Activated CD4-positive, alpha-beta memory T cell treated with anti-CD3 and anti-CD28 coated beads, Interleukin-2, amount 10 ng/mL, durations not matched to agents 7 days and 5 days (primary cell): ENCODE results near the gene TNNI2. TPM values are rescaled to one million over a fixed set of nuclear protein-coding genes. Genes with fewer than 3 reads are reported as not detected.
"Not testable (repeated sequence)": the region's sequence is repeated elsewhere in the genome, so short reads cannot be mapped to it uniquely, and the experiment has no call there.

Source experiments
- CTCF ChIA-PET: fragments of 350-600 bp; sonication (Branson Sonifier 250); formaldehyde crosslinking; loops from one replicate; lab custom pipeline; 2021; ENCODE audit warnings: antibody characterized with exemption, inconsistent platforms; lab: Charles Lee
- POLR2A ChIA-PET: fragments of 350-600 bp; sonication (Branson Sonifier 250); formaldehyde crosslinking; loops from one replicate; lab custom pipeline; 2021; ENCODE audit warnings: antibody characterized with exemption; lab: Charles Lee
- DNase-seq: peaks from one replicate; pipeline ENCODE4 v3.0.0-alpha.2; 2020
- H3K27ac Mint-ChIP-seq: one replicate; pipeline ENCODE4 v1.8.0; 2021; ENCODE audit warnings: mild to moderate bottlenecking, mixed read lengths
- H3K27me3 Mint-ChIP-seq: one replicate; pipeline ENCODE4 v1.8.0; 2021; ENCODE audit warnings: mixed read lengths
- H3K36me3 Mint-ChIP-seq: one replicate; pipeline ENCODE4 v1.8.0; 2021; ENCODE audit warnings: low read depth, mixed read lengths
- H3K4me1 Mint-ChIP-seq: one replicate; pipeline ENCODE4 v1.8.0; 2021; ENCODE audit warnings: mixed read lengths
- H3K4me3 Mint-ChIP-seq: one replicate; pipeline ENCODE4 v1.8.0; 2021; ENCODE audit warnings: mild to moderate bottlenecking, mixed read lengths
- H3K9me3 Mint-ChIP-seq: one replicate; pipeline ENCODE4 v1.8.0; 2021; ENCODE audit warnings: mixed read lengths
- total RNA-seq, 2 experiments: library from RNA; stranded (reverse); gene quantifications; one replicate each; pipeline ENCODE4 v1.2.3, GENCODE V29; 2021

Gene TNNI2
- total RNA-seq, 2 experiments from 2014 or later: 0.38 to 0.60 TPM

DNA sequence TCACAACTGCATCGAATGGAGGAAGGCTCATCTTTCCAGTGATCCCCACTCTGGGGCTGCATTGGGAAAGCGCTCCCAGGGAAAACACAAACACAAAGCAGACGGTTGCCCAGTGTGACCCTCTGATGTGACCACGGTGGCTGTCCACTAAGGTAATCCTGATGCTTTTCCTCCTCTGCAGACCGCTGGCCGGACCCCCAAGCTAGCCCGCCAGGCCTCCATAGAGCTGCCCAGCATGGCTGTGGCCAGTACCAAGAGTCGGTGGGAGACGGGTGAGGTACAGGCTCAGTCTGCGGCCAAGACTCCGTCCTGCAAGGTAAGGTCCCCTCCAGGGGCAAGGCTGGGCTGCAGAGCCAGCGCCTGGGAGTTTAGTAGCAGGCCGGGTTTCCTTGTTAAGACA is 47.8 kb downstream of the TNNI2 start:
- H3K9me3 Mint-ChIP-seq, CTCF ChIA-PET, POLR2A ChIA-PET, H3K4me3 Mint-ChIP-seq, DNase-seq, H3K27ac Mint-ChIP-seq, H3K27me3 Mint-ChIP-seq: not testable (repeated sequence)
- H3K4me1 Mint-ChIP-seq: peaks cover 37% of the 10 kb centered on the region
- H3K36me3 Mint-ChIP-seq: peaks cover 27% of the 10 kb centered on the region

- no peaks in the 10 kb centered on the region for H3K27me3 Mint-ChIP-seq
- H3K4me3 Mint-ChIP-seq: no peak overlapping the region
- no peak for DNase-seq
- ChIA-PET POLR2A (interaction anchor here (1.5 to 5.6 kb wide), 5 partner anchors 10 to 61 kb away, joined by 4 to 67 read pairs (median 36); partner anchors contain the start of genes LSP1 and TNNT3), CTCF (interaction anchor here (1.6 kb wide), 1 partner anchor 194 kb away, joined by 4 read pairs; no protein-coding TSS in a partner anchor)
- H3K9me3 Mint-ChIP-seq: no peaks in the 10 kb centered on the region
- H3K27ac Mint-ChIP-seq: peak overlapping the region; percentile 94
- H3K4me1 Mint-ChIP-seq: peaks cover 37% of the 10 kb centered on the region
- peaks cover 33% of the 10 kb centered on the region for H3K36me3 Mint-ChIP-seq
These were observed 48.9 kb downstream of the TNNI2 start for GRCh38 chr11:1887451-1888346.

DNA sequence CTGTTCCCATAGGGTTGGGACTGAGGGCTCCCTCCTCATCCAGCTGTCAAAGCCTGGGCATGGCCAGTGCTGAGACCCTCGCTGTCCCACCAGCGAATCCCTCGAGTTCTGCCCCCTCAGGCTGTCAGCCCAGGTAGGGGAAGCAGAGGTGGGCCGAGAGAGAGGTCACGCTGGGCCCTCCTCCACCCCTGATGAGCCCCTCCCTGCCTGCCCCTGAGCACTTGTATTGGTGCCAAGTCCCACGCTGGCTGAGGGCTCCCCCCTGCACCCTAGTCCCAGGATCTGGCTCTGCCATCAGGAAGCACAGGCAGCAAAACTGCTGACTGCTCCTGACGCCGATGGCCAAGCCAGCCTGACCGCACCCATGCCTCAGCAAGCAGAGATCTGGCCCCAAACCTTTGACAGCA is 49.6 kb downstream of the TNNI2 start:
- Mint-ChIP-seq H3K36me3 (peaks cover 34% of the 10 kb centered on the region), H3K27ac (peak overlapping the region; percentile 94), H3K4me3 (peak overlapping the region; percentile 55), H3K4me1 (peaks cover 39% of the 10 kb centered on the region), H3K27me3 (no peaks in the 10 kb centered on the region), H3K9me3 (no peaks in the 10 kb centered on the region)
- DNase-seq: no peak
- POLR2A ChIA-PET: interaction anchor here (1.2 to 5.6 kb wide), 6 partner anchors 10 to 77 kb away, joined by 4 to 67 read pairs (median 24); partner anchors contain the start of genes LSP1 and TNNT3
- CTCF ChIA-PET: interaction anchor here (0.9 to 1.6 kb wide), 4 partner anchors 35 to 194 kb away, joined by 4 to 5 read pairs (median 4); partner anchors contain the start of gene MRPL23

DNA sequence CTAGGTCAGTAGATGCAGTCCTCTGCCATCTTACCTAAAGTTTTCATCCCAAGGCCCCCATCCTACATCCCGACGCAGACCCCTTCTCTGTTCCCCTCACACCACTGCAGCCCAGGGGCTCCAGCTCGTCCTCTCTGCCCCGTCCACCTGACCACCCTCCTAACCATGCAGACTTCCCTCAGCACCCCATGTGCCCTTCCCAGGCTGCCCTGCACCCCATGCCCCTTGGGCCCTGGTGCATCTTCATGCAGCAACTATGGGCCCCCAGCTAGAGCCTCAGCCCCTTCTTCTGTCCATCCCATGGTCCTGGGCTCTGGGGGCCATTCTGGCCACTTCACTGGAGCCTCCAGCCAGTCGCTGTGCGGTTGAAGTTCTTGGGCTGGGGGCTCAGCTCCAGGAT is 50.0 kb downstream of the TNNI2 start:
- H3K9me3 Mint-ChIP-seq: no peaks in the 10 kb centered on the region
- peaks cover 34% of the 10 kb centered on the region for H3K36me3 Mint-ChIP-seq
- peaks cover 43% of the 10 kb centered on the region for H3K4me1 Mint-ChIP-seq
- ChIA-PET CTCF (interaction anchor here (0.9 to 1.6 kb wide), 4 partner anchors 35 to 195 kb away, joined by 4 to 5 read pairs (median 4); partner anchors contain the start of gene MRPL23), POLR2A (interaction anchor here (0.6 to 5.6 kb wide), 9 partner anchors 11 to 1138 kb away, joined by 3 to 67 read pairs (median 4); partner anchors contain the start of genes LSP1 and TNNT3)
- H3K27me3 Mint-ChIP-seq: no peaks in the 10 kb centered on the region
- DNase-seq: no peak
- peak overlapping the region; percentile 55 for H3K4me3 Mint-ChIP-seq
- H3K27ac Mint-ChIP-seq: peak overlapping the region; percentile 94

DNA sequence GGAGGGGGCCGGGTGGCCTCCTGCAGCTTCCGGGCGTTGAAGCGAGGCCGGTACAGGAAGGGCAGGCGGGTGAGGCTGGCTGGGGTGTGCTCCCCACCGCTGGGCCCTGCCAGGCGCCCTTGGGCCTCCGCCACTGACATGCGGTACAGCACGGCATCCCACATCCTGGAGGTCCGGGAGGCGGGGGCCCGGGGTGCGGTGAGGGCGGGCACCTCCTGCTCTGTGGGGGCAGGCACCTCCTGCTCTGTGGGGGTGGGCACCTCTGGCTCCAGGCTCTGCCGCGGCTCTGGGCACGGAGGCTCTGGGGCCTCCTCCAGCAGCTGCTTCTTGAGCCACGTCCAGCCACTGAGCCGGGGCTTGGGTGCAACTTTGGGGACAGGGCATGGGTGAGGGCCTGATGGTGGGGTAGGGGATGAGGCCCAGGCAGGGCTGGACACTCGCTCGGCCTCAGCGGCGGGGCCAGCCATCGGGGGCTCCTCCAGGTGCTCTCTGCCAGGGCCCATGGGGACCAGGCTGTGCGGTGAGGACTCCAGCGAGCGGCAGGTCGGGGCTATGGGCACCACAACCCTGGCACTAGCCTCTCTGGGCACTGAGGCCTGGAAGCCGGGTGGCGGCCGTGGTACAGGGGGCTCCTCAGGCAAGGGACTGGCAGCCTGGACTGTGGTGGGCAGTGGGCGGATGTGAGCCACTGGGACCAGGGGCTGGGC is 50.6 kb downstream of the TNNI2 start:
- Mint-ChIP-seq H3K9me3 (no peaks in the 10 kb centered on the region), H3K36me3 (peaks cover 34% of the 10 kb centered on the region), H3K4me1 (peaks cover 43% of the 10 kb centered on the region), H3K27ac (peak overlapping the region; percentile 94), H3K4me3 (peak overlapping the region; percentile 55), H3K27me3 (no peaks in the 10 kb centered on the region)
- peak; percentile 91 for DNase-seq
- ChIA-PET POLR2A (interaction anchor here (0.6 to 5.6 kb wide), 9 partner anchors 12 to 1138 kb away, joined by 3 to 67 read pairs (median 4); partner anchors contain the start of genes LSP1 and TNNT3), CTCF (interaction anchor here (0.9 to 1.6 kb wide), 4 partner anchors 36 to 195 kb away, joined by 4 to 5 read pairs (median 4); partner anchors contain the start of gene MRPL23)

- H3K27ac Mint-ChIP-seq: no peak overlapping the region
- ChIA-PET CTCF (interaction anchor here (1.5 to 2.5 kb wide), 2 partner anchors 8 to 58 kb away, joined by 5 to 9 read pairs; partner anchors contain the start of gene MRPL23), POLR2A (interaction anchor here (1.0 to 5.6 kb wide), 7 partner anchors 13 to 58 kb away, joined by 3 to 67 read pairs (median 12); partner anchors contain the start of genes LSP1 and TNNT3)
- peaks cover 34% of the 10 kb centered on the region for H3K36me3 Mint-ChIP-seq
- no peaks in the 10 kb centered on the region for H3K9me3 Mint-ChIP-seq
- H3K27me3 Mint-ChIP-seq: no peaks in the 10 kb centered on the region
- peak overlapping the region; percentile 46 for H3K4me3 Mint-ChIP-seq
- H3K4me1 Mint-ChIP-seq: peaks cover 43% of the 10 kb centered on the region
- no peak for DNase-seq
These were observed 51.4 kb downstream of the TNNI2 start for GRCh38 chr11:1889941-1890855.

Other genes with a start within 250 kb of the TNNI2 start
- gene KRTAP5-2, start 240.7 kb upstream of the TNNI2 start, total RNA-seq: not detected
- not detected for gene KRTAP5-3, start 230.5 kb upstream of the TNNI2 start, total RNA-seq
- not detected for gene KRTAP5-4, start 216.8 kb upstream of the TNNI2 start, total RNA-seq
- not detected for gene KRTAP5-5, start 209.2 kb upstream of the TNNI2 start, total RNA-seq
- not detected for gene KRTAP5-6, start 141.8 kb upstream of the TNNI2 start, total RNA-seq
- gene IFITM10, start 88.4 kb upstream of the TNNI2 start, total RNA-seq: 1 to 10 TPM in 1 of 2 experiments, under 1 TPM in 1; 0.70 to 1.3 TPM
- gene CTSD, start 75.1 kb upstream of the TNNI2 start, total RNA-seq: 100 to 1,000 TPM; 156 to 172 TPM
- gene SYT8, start 4.0 kb upstream of the TNNI2 start, total RNA-seq: not detected
- 100 to 1,000 TPM; 590 TPM for gene LSP1, start 14.1 kb downstream of the TNNI2 start, total RNA-seq
- under 1 TPM; 0.08 TPM for gene PRR33, start 52.9 kb downstream of the TNNI2 start, total RNA-seq
- 1 to 10 TPM; 6.6 to 9.7 TPM for gene TNNT3, start 80.7 kb downstream of the TNNI2 start, total RNA-seq
- 10 to 100 TPM; 99.8 to 99.9 TPM for gene MRPL23, start 108.4 kb downstream of the TNNI2 start, total RNA-seq
- not detected for gene H19, start 158.9 kb downstream of the TNNI2 start, total RNA-seq